ENCODE measurements around the gene KLHL13.
A peak's percentile ranks its signal among the peaks of the same experiment; 100 is the strongest.
"Not testable (repeated sequence)": the region's sequence is repeated elsewhere in the genome, so short reads cannot be mapped to it uniquely, and the experiment has no call there.

KLHL13 gene

GRCh38 chrX:118116713-118117550 is at the start of gene KLHL13:
KLHL13 (minus strand) TSS chrX:118116810; CDS start chrX:118028473, 88,337 bp downstream.
- peak; percentile 18 for DNase-seq

GRCh38 chrX:118164138-118164537 is 47.5 kb upstream of the KLHL13 start:
- DNase-seq: no peak

- no peak for DNase-seq
Observed at GRCh38 chrX:118156953-118157608, 40.5 kb upstream of the KLHL13 start.

GRCh38 chrX:118156254-118156952 is 39.8 kb upstream of the KLHL13 start:
- DNase-seq: no peak

- DNase-seq: no peak
Observed at GRCh38 chrX:118153270-118153669, 36.7 kb upstream of the KLHL13 start.

- no peak for DNase-seq
Observed at GRCh38 chrX:118152721-118153120, 36.1 kb upstream of the KLHL13 start.

GRCh38 chrX:118148737-118149136 is 32.1 kb upstream of the KLHL13 start:
- no peak for DNase-seq

- not testable (repeated sequence) for DNase-seq
Observed at GRCh38 chrX:118147771-118148170, 31.2 kb upstream of the KLHL13 start.

- DNase-seq: no peak
Observed at GRCh38 chrX:118143578-118143977, 27.0 kb upstream of the KLHL13 start.

GRCh38 chrX:118131336-118131735 is 14.7 kb upstream of the KLHL13 start:
- no peak for DNase-seq

GRCh38 chrX:118129681-118130080 is 13.1 kb upstream of the KLHL13 start:
- no peak for DNase-seq

- no peak for DNase-seq
Observed at GRCh38 chrX:118128724-118129123, 12.1 kb upstream of the KLHL13 start.

GRCh38 chrX:118126286-118126685 is 9.7 kb upstream of the KLHL13 start:
- DNase-seq: no peak

- not testable (repeated sequence) for DNase-seq
Observed at GRCh38 chrX:118124243-118124642, 7.6 kb upstream of the KLHL13 start.

- DNase-seq: no peak
Observed at GRCh38 chrX:118117741-118118140, 1.1 kb upstream of the KLHL13 start.

GRCh38 chrX:118115953-118116712 is 477 bp downstream of the KLHL13 start:
- peak; percentile 8 for DNase-seq

- DNase-seq: no peak
Observed at GRCh38 chrX:118114971-118115370, 1.6 kb downstream of the KLHL13 start.

- DNase-seq: no peak
Observed at GRCh38 chrX:118109065-118109464, 7.5 kb downstream of the KLHL13 start.

GRCh38 chrX:118108304-118108703 is 8.3 kb downstream of the KLHL13 start:
- DNase-seq: no peak

- no peak for DNase-seq
Observed at GRCh38 chrX:118100091-118100490, 16.5 kb downstream of the KLHL13 start.

- DNase-seq: no peak
Observed at GRCh38 chrX:118088084-118088483, 28.5 kb downstream of the KLHL13 start.

- no peak for DNase-seq
Observed at GRCh38 chrX:118074196-118074595, 42.4 kb downstream of the KLHL13 start.
